Activated CD4-positive, CD25-positive, alpha-beta regulatory T cell treated with anti-CD3 and anti-CD28 coated beads, Interleukin-2, amount 50 U/mL, for 24 hours (primary cell): ENCODE data around the gene ZNF578.
"Not testable (repeated sequence)": the region's sequence is repeated elsewhere in the genome, so short reads cannot be mapped to it uniquely, and the experiment has no call there.

Experiments used
- ATAC-seq, 2 donors: fragments of 150-1000 bp; cut with Tn5 transposase; one replicate each; pipeline ENCODE4 v1.10.0; 2021; ENCODE audit warnings: mild to moderate bottlenecking in 1 of 2, moderate library complexity in 1 of 2

ZNF578 gene

GRCh38 chr19:52518646-52519045 is 65.3 kb downstream of the ZNF578 start:
- no peak for ATAC-seq

- ATAC-seq, result not testable (repeated sequence)
These were observed 65.8 kb downstream of the ZNF578 start for GRCh38 chr19:52519175-52519574.

- ATAC-seq, result no peak
These were observed 66.7 kb downstream of the ZNF578 start for GRCh38 chr19:52520013-52520412.

GRCh38 chr19:52522551-52522950 is 69.2 kb downstream of the ZNF578 start:
- ATAC-seq, result no peak

- no peak for ATAC-seq
These were observed 70.7 kb downstream of the ZNF578 start for GRCh38 chr19:52524086-52524485.

- peak; percentile 92 to 95 for ATAC-seq
These were observed 74.0 kb downstream of the ZNF578 start, which contains the start of gene ZNF808 for GRCh38 chr19:52527134-52527955. Gene ZNF808 (plus strand): TSS chr19:52527668. CDS start chr19:52543285, 15,617 bp downstream.

GRCh38 chr19:52527956-52528351 is 74.6 kb downstream of the ZNF578 start:
- peak in 1 of 2 donors; percentile 1 for ATAC-seq

- no peak for ATAC-seq
These were observed 79.1 kb downstream of the ZNF578 start for GRCh38 chr19:52532480-52532879.

GRCh38 chr19:52533901-52534300 is 80.5 kb downstream of the ZNF578 start:
- no peak for ATAC-seq

- not testable (repeated sequence) for ATAC-seq
These were observed 82.0 kb downstream of the ZNF578 start for GRCh38 chr19:52535385-52535770.

GRCh38 chr19:52535771-52536447 is 82.6 kb downstream of the ZNF578 start:
- ATAC-seq, result peak; percentile 97 to 98

- peak; percentile 23 to 39 for ATAC-seq
These were observed 83.1 kb downstream of the ZNF578 start for GRCh38 chr19:52536448-52536800.

GRCh38 chr19:52538815-52539214 is 85.5 kb downstream of the ZNF578 start:
- ATAC-seq, result not testable (repeated sequence)

- not testable (repeated sequence) for ATAC-seq
These were observed 87.8 kb downstream of the ZNF578 start for GRCh38 chr19:52541176-52541575.

GRCh38 chr19:52541608-52542007 is 88.3 kb downstream of the ZNF578 start:
- ATAC-seq, result no peak

- not testable (repeated sequence) for ATAC-seq
These were observed 89.2 kb downstream of the ZNF578 start for GRCh38 chr19:52542541-52542940.

- peak; percentile 49 to 67 for ATAC-seq
These were observed 89.8 kb downstream of the ZNF578 start for GRCh38 chr19:52542984-52543664.

- ATAC-seq, result no peak
These were observed 101.0 kb downstream of the ZNF578 start for GRCh38 chr19:52554216-52554971.

- no peak for ATAC-seq
These were observed 104.1 kb downstream of the ZNF578 start for GRCh38 chr19:52557231-52557995.

- ATAC-seq, result not testable (repeated sequence)
These were observed 105.5 kb downstream of the ZNF578 start for GRCh38 chr19:52558732-52559445.

- ATAC-seq, result not testable (repeated sequence)
These were observed 108.3 kb downstream of the ZNF578 start for GRCh38 chr19:52561611-52562010.
